Type B pancreatic cell (in vitro differentiated cells): ENCODE results near the gene TMPRSS3. TPM values are rescaled to one million over a fixed set of nuclear protein-coding genes. Genes with fewer than 3 reads are reported as not detected.

Experiments
- DNase-seq: peaks from one replicate; pipeline ENCODE4 v3.0.0; 2021; ENCODE audit warnings: mixed read lengths; ENCODE audit not compliant: unreplicated experiment; ENCODE audit errors: extremely low spot score
- H3K27ac Mint-ChIP-seq: 2 replicates; pipeline ENCODE4 v1.8.0; 2021; ENCODE audit warnings: mild to moderate bottlenecking, mixed read lengths
- H3K27me3 Mint-ChIP-seq: 2 replicates; pipeline ENCODE4 v1.8.0; 2021; ENCODE audit warnings: mixed read lengths
- H3K36me3 Mint-ChIP-seq: 2 replicates; pipeline ENCODE4 v1.8.0; 2021; ENCODE audit warnings: mixed read lengths
- H3K4me1 Mint-ChIP-seq: one replicate; pipeline ENCODE4 v1.8.0; 2021; ENCODE audit warnings: mixed read lengths; ENCODE audit not compliant: unreplicated experiment
- H3K4me3 Mint-ChIP-seq: 2 replicates; pipeline ENCODE4 v1.8.0; 2021; ENCODE audit warnings: mild to moderate bottlenecking, mixed read lengths
- H3K9me3 Mint-ChIP-seq: 2 replicates; pipeline ENCODE4 v1.8.0; 2021; ENCODE audit warnings: mixed read lengths
- CTCF ChIP-seq: fragments of 200-600 bp; sonication (generic); conservative IDR thresholded peaks from 2 replicates; pipeline ENCODE4 v1.5.0; 2021; ENCODE audit warnings: antibody characterized with exemption, mild to moderate bottlenecking
- total RNA-seq: library from RNA; stranded (reverse); gene quantifications from 2 replicates; pipeline ENCODE4 v1.2.1, GENCODE V29; 2021; ENCODE audit warnings: low replicate concordance

Gene TMPRSS3
- total RNA-seq, 1 donor from 2014 or later, result 1.3 TPM

- Mint-ChIP-seq H3K27me3 (peaks cover 12% of the 10 kb centered on the region), H3K27ac (no peak overlapping the region), H3K36me3 (no peaks in the 10 kb centered on the region)
These were observed 20.9 kb downstream of the TMPRSS3 start for GRCh38 chr21:42374864-42375499.

GRCh38 chr21:42374457-42374856, 21.4 kb downstream of the TMPRSS3 start:
- no peak for DNase-seq
- Mint-ChIP-seq H3K27ac (no peak overlapping the region), H3K4me1 (no peaks in the 10 kb centered on the region), H3K27me3 (peaks cover 12% of the 10 kb centered on the region), H3K9me3 (no peaks in the 10 kb centered on the region), H3K4me3 (no peak overlapping the region), H3K36me3 (no peaks in the 10 kb centered on the region)
- TF ChIP-seq CTCF, result no peak

More at GRCh38 chr21:42374864-42375499, 20.9 kb downstream of the TMPRSS3 start:
- TF ChIP-seq CTCF, result no peak
- no peak overlapping the region for H3K4me3 Mint-ChIP-seq
- no peak for DNase-seq
- no peaks in the 10 kb centered on the region for H3K9me3 Mint-ChIP-seq
- no peaks in the 10 kb centered on the region for H3K4me1 Mint-ChIP-seq

GRCh38 chr21:42373908-42374455, 21.9 kb downstream of the TMPRSS3 start:
- no peak for TF ChIP-seq CTCF
- H3K4me1 Mint-ChIP-seq, result no peaks in the 10 kb centered on the region
- H3K27ac Mint-ChIP-seq, result no peak overlapping the region
- H3K9me3 Mint-ChIP-seq, result no peaks in the 10 kb centered on the region
- H3K27me3 Mint-ChIP-seq, result peaks cover 12% of the 10 kb centered on the region
- DNase-seq, result no peak
- H3K4me3 Mint-ChIP-seq, result no peak overlapping the region
- no peaks in the 10 kb centered on the region for H3K36me3 Mint-ChIP-seq

GRCh38 chr21:42373196-42373907, 22.5 kb downstream of the TMPRSS3 start:
- no peak for TF ChIP-seq CTCF
- no peaks in the 10 kb centered on the region for H3K36me3 Mint-ChIP-seq
- no peak overlapping the region for H3K4me3 Mint-ChIP-seq
- no peaks in the 10 kb centered on the region for H3K9me3 Mint-ChIP-seq
- no peak for DNase-seq
- H3K27ac Mint-ChIP-seq, result no peak overlapping the region
- H3K27me3 Mint-ChIP-seq, result peaks cover 12% of the 10 kb centered on the region
- H3K4me1 Mint-ChIP-seq, result no peaks in the 10 kb centered on the region

- no peak overlapping the region for H3K4me3 Mint-ChIP-seq
- H3K4me1 Mint-ChIP-seq, result peaks cover 4% of the 10 kb centered on the region
- H3K27ac Mint-ChIP-seq, result no peak overlapping the region
- no peak for DNase-seq
- H3K9me3 Mint-ChIP-seq, result no peaks in the 10 kb centered on the region
- no peak for TF ChIP-seq CTCF
- H3K27me3 Mint-ChIP-seq, result peaks cover 9% of the 10 kb centered on the region
- H3K36me3 Mint-ChIP-seq, result no peaks in the 10 kb centered on the region
These were observed 24.8 kb downstream of the TMPRSS3 start for GRCh38 chr21:42370894-42371654.
